ENCODE results near the gene ANXA11.

DNA sequence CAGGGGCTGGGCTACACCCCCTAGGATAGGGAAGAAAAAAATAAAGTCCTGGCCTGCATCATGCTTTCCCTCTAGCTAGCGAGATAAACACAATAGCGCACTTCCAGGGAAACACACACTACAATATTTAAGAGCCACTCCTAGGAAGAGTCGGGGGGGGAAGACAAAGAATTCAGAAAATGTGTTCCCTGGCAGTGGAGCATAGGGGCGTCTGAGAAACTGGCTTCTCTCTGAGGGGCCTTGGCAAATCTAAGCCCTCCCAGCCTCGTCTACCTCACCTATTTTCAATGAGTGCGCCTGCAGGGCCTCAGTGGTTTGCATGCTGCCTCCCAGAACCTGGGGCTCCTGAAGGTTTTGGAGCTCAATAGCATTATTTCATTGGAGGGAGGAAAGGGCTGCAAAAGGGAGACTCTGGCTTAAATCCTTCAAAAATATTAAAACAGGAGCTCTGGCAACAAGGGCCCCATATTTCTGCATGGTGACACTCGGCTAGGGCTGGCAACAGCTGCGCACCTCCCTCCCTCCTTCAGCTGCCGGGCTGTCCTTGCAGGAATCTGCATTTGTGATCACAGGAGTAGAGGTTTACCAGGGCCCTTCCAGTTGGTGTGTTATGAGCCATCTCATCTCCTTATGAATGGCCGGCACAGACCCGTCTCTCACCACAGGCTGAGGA lies 10.8 kb downstream of the ANXA11 start:
- TF ChIP-seq EZH2 (IDR thresholded peaks at IDR 0.05; ENCODE audit: borderline replicate concordance) (no peak), CTCF (IDR thresholded peaks at IDR 0.05; ENCODE audit: poor library complexity) (no peak), EZH2phosphoT487 (IDR thresholded peaks at IDR 0.05; ENCODE audit: low read depth, severe bottlenecking, unreplicated experiment) (no peak)

Data from hepatocyte (in vitro differentiated cells).